ENCODE measurements around the gene LYRM9.
"Not testable (repeated sequence)": the region's sequence is repeated elsewhere in the genome, so short reads cannot be mapped to it uniquely, and the experiment has no call there.

The LYRM9 gene

DNA sequence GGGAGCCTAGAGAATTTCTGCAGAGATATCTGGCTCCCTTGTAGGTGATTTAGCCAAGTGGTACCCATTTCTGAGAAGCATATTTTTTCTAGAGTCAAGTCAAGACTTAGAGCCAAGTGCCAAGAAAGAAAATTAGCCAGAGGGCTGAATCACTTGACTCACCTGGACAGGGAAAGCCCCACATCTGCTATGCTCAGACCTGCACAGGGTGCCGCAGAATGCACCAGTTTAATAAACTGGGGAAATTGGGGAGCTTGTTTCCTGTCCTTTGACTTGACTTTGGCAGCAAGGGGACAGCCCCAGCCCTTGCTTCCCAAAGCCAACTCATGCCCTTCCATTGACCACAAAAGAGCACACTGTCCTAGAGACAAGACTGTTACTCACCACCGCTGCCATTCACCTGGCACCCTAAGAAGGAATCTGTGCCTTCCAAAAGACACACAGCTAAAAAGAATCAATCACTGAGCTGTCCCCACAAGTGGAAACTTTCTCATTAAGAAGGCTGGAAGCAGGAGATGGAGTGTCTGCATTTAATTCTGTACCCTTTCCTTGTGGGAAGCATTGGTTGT lies 63.9 kb downstream of the LYRM9 start:
- H3K36me3 ChIP-seq (ENCODE audit: insufficient read depth, low read length); H3K9me3 ChIP-seq (ENCODE audit: control insufficient read depth, insufficient read depth, low read length); H3K9ac ChIP-seq (ENCODE audit: low read depth, low read length); H3K4me1 ChIP-seq (ENCODE audit: insufficient read depth, low read length): not testable (repeated sequence)

Data from ES-I3 (cell line).